HG03432 (cell line): ENCODE results near the gene CACTIN.
"Not testable (repeated sequence)": the region's sequence is repeated elsewhere in the genome, so short reads cannot be mapped to it uniquely, and the experiment has no call there.

ENCODE experiments used
- ATAC-seq: cut with Tn5 transposase; IDR thresholded peaks from one replicate; pipeline ENCODE4 v1.9.1; 2021; ENCODE audit warnings: mild to moderate bottlenecking, moderate library complexity; ENCODE audit not compliant: unreplicated experiment

CACTIN gene

GRCh38 chr19:3591876-3592613, 34.5 kb downstream of the CACTIN start:
- ATAC-seq: no peak

GRCh38 chr19:3590991-3591659, 35.5 kb downstream of the CACTIN start:
- no peak for ATAC-seq

GRCh38 chr19:3589949-3590348, 36.6 kb downstream of the CACTIN start:
- ATAC-seq: no peak

GRCh38 chr19:3589439-3589838, 37.2 kb downstream of the CACTIN start:
- no peak for ATAC-seq

- no peak for ATAC-seq
Observed at GRCh38 chr19:3586707-3587346, 39.8 kb downstream of the CACTIN start.

GRCh38 chr19:3586127-3586626, 40.4 kb downstream of the CACTIN start:
- ATAC-seq: no peak

- ATAC-seq: no peak
Observed at GRCh38 chr19:3585301-3586126, 41.1 kb downstream of the CACTIN start, which contains the start of gene GIPC3. Gene GIPC3, plus strand, starts transcription at chr19:3585478. Its CDS starts 120 bp downstream, at chr19:3585598.

GRCh38 chr19:3584036-3584802, 42.4 kb downstream of the CACTIN start:
- ATAC-seq: not testable (repeated sequence)

GRCh38 chr19:3581792-3582191, 44.8 kb downstream of the CACTIN start:
- not testable (repeated sequence) for ATAC-seq

GRCh38 chr19:3580156-3580934, 46.2 kb downstream of the CACTIN start:
- ATAC-seq: no peak

GRCh38 chr19:3578390-3578789, 48.2 kb downstream of the CACTIN start:
- ATAC-seq: no peak

GRCh38 chr19:3577723-3578344, 48.8 kb downstream of the CACTIN start:
- ATAC-seq: no peak

- ATAC-seq: no peak
Observed at GRCh38 chr19:3576696-3577443, 49.7 kb downstream of the CACTIN start.

GRCh38 chr19:3575949-3576673, 50.5 kb downstream of the CACTIN start:
- ATAC-seq: no peak

- ATAC-seq: no peak
Observed at GRCh38 chr19:3575260-3575741, 51.3 kb downstream of the CACTIN start.

GRCh38 chr19:3573858-3574637, 52.5 kb downstream of the CACTIN start:
- ATAC-seq: no peak
